Activated CD8-positive, alpha-beta memory T cell treated with anti-CD3 and anti-CD28 coated beads, Interleukin-2, amount 50 U/mL, for 48 hours (primary cell): ENCODE measurements around the gene HDGFL3.
"Not testable (repeated sequence)": the region's sequence is repeated elsewhere in the genome, so short reads cannot be mapped to it uniquely, and the experiment has no call there.

Source experiments
- DNase-seq: peaks from one replicate; pipeline ENCODE4 v3.0.0-alpha.2; 2020

The HDGFL3 gene

DNA sequence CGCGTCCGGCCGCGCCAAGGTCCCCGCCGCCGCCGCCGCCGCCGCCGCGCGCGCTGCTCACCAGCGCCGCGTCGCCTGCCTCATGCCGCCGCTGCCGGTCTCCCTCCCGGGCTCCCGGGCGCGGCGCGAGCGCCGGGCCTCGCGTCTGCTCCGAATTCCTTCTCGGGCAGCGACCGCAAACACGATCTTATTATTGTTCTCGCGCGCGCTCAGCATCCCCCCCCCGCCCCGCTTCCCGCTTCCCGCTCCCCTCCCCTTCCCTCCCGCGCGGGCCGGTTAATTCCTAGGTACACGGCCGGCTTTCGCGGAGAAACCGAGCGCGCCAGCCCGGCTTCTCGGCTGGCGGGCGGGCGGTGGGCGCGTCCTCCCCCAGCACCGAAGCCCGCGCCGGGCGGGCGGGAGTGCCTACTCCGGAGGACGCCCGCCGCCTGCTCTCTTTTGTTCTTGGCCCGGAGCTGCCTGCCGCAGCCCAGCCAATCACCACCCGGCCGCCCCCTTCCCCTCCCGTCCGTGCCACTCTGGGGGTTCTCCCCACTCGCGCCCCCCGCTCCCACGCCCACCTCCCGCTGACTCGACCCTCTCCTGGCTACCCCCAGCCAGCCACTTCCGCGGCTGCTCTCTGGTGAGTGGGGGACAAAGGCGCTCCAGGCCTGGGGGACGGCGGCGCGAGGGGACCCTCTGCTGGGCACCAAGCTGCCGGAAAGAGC lies at the start of gene HDGFL3:
Gene HDGFL3, minus strand, starts transcription at position 164 of the 707 bp plus-strand sequence. CDS start 409 bp downstream, outside the sequence.
- DNase-seq = peak; percentile 67

- no peak for DNase-seq
Observed at GRCh38 chr15:83250781-83251180, 43.2 kb upstream of the HDGFL3 start.

DNA sequence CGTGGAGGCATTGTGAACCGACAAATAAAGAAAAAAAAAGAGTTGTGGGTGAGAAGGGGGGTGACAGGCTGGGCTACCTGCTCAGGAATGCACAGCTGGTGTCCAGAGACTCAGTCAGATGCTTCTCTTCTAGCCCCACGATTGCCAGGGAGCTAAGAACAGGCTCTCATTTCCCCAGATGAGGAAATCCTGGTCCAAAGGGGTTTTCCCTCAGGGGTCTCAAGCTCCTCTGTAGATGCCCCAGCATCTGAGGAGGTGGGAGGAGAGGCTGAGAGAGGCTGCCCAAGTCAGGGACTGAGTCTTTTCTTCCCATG lies 41.4 kb upstream of the HDGFL3 start:
- DNase-seq = no peak

DNA sequence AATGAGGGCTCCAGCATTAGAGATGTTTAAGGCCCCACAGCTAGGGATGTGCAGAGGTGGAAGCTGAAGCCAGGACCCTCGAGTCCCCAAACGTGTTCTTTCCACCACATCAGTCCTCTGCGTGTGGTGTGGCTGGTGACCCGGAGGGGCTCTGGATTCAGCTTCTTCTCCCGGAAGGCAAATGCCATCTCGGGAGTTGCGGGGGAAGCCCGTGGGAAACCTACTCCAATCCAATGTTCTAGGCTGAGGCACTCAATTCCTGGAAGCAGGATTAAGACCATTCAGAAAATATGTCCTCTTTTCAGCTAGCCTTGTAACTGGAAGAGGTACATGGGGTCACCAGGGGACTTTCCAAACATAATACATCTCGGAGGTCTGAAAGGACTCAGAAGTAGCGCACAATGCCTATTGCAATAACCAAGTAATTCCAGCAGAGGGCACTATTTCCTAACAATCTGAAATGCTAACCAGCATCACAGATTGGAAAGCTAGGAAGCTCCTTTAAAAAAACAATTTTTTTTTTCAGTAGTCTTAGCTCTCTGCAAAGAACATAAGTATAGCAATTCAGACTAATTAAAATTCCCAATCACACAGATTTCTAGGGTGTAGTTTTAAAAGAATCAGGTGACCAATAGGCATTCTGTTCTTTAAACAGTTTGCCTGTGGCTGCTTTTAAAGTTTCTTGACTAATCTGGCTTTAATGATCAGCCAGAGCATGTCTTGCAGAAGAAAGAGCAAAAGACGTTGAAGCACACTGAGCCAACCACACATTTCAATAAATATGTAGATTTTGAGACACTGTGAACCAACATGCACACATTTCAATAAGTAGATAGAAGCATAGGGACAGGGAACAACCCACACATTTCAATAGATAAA lies 40.8 kb upstream of the HDGFL3 start:
- DNase-seq = no peak

GRCh38 chr15:83243634-83244033 lies 36.0 kb upstream of the HDGFL3 start:
- DNase-seq = no peak

DNA sequence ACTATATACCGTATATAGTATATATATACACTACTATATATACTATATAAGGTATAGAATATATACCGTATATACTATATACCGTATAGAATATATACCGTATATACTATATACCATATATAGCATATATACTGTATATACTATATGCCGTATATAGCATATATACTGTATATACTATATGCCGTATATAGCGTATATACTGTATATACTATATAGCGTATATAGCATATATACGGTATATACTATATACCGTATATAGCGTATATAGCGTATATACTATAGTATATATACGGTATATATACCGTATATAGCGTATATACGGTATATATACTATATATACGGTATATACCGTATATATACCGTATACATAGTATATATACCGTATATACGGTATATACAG lies 22.6 kb upstream of the HDGFL3 start:
- no peak for DNase-seq

DNA sequence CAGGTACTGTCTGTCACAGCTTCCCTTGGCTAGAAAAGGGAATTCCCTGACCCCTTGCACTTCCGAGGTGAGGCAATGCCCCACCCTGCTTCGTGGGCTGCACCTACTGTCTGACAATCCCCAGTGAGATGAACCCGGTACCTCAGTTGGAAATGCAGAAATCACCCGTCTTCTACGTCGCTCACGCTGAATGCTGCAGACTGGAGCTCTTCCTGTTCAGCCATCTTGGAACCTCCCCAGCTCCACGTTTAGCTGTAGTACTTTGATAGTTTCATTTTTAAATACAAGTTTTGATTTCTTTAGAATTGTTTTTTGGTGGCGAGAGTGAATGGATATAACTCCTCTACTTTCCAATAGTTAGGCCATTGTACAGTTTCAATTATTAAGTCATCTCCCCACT lies 17.8 kb upstream of the HDGFL3 start:
- no peak for DNase-seq

- not testable (repeated sequence) for DNase-seq
Observed at GRCh38 chr15:83221781-83222180, 14.2 kb upstream of the HDGFL3 start.

- no peak for DNase-seq
Observed at GRCh38 chr15:83219026-83219425, 11.4 kb upstream of the HDGFL3 start.

DNA sequence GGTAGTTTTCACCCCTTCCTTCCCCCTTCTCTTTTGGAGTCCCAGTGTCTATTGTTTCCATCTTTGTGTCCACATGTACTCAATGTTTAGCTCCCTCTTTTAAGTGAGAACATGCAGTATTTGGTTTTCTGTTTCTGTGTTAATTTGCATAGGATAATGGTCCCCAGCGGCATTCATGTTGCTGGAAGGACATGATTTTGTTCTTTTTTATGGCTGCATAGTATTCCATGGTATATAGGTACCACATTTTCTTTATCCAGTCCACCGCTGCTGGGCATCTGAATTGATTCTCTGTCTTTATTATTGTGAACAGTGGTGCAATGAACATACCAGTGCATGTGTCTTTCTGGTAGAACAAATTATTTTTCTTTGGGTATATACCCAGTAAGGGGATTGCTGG lies 7.7 kb upstream of the HDGFL3 start:
- no peak for DNase-seq

DNA sequence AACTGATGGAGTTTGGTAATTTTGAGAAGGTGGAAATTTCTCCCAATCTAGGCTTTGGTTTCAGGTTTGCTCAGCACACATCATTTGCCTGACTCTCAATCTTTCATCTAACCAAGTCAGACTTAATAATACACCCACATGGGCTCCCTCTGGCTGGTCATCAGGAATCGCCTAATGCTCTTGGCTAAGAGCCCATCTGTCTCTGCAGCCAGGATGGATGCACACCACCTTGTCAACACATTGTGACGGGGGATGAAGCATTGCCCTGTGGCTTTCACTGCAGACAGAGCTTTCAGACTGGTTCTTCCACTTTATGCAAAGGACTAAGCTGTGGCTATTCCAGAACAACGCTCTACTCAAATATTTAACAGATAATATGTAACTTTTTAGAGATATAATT lies 3.0 kb upstream of the HDGFL3 start:
- DNase-seq = no peak

DNA sequence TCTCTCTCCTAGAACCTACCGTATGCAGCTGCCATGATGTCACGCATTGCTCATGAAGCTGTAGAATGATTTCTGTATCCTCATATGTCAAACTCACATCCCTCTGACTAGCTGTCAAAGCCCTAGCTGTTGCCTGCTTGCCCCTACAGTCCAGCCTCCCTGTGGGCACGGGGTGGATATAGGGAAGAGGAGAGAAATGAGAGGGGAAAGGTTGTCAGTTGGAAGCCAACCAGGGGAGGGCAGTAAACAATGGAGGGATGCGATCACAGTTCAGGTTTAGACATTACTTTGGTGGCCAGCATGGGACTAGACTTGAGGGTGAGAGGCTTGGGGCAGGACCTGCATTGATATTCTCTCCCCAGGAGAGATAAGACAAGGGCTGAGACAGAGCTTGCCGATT lies 1.7 kb upstream of the HDGFL3 start:
- DNase-seq = no peak

DNA sequence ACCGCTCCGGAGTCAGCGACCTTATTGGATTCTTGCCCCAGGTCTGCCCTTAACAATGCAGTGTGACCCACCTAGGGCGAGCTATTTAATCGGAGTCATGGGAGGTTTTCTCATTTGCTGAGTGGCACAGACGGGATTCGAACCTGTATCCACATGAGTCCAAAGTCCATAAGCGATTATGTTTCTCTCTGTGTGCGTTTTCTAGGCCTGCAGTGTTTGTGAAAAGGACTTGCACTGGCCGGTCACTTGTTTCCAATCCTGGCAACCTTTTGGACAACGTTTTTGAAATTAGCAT lies 691 bp upstream of the HDGFL3 start:
- no peak for DNase-seq

- peak; percentile 62 for DNase-seq
Observed at GRCh38 chr15:83207009-83207659, 489 bp downstream of the HDGFL3 start.

- DNase-seq = no peak
Observed at GRCh38 chr15:83206526-83207008, 1.1 kb downstream of the HDGFL3 start.

- DNase-seq = no peak
Observed at GRCh38 chr15:83205725-83206324, 1.8 kb downstream of the HDGFL3 start.

DNA sequence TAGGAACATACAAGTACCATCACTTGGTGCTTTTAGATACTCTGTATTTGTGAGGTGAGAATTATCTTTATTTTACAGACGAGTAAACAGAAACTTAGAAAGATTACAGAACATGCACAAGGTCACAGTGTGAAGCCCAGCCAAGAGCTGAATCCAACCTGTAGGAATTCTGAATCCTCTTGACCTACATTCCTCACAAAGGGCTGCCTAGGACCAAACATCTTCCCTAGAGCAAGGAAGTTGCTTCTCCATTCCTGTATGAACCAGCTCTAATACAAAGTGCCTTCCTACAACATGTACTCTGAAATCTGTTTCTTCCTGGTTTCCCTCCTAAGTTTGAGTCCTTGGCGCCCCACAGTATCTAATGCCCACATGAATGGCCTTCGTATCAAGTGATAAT lies 2.9 kb downstream of the HDGFL3 start:
- no peak for DNase-seq

DNA sequence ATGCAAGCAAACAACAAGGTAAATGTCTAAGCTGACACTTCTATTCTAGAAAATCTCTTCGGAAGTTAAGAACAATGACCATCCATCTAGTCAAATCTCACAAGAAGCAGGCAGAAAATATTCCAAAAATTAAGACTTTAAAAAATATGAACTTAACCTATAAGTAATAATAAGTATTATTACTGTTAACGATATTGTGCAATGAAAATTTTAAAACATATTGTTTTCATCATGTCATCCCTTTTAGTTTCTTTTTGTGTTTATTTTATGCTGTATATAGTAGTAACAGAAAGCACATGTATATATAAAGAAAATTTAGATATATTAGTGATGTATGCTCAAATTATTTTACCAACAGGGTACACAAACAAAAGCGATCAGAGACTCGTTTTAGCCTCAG lies 4.1 kb downstream of the HDGFL3 start:
- DNase-seq = no peak

DNA sequence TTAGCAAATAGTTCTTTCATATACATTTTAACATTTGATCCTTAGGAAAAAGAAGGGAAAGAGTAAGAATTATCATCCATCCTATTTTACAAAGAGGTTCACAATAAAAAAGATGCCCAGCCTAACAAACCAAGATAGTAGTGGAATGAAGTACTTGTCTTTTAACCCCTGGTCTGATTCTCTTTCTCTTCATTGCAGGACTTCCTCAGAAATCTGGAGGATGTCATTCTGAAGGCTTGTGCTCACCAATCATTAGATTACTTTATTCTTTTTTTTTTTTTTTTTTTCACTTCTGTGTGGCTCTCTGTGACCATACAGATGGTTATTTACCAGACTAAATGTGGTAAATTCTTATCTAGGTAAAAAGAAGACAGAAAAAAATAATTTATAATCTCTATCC lies 7.0 kb downstream of the HDGFL3 start:
- DNase-seq = no peak

DNA sequence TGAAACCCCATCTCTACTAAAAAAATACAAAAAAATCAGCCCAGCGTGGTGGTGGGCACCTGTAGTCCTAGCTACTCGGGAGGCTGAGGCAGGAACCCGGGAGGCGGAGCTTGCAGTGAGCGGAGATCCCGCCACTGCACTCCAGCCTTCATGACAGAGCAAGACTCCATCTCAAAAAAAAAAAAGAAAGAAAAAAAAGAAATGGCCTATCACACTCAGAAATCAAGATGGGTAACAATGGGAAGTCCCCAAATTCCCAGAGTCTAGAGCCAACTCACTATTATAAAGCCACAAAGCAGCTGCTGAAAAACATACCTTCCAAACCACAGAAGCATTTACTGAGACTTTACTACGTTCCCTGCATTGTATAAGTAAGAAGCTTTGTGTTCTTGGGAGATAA lies 7.5 kb downstream of the HDGFL3 start:
- no peak for DNase-seq

GRCh38 chr15:83199288-83199687 lies 8.3 kb downstream of the HDGFL3 start:
- DNase-seq = no peak

GRCh38 chr15:83198476-83198875 lies 9.1 kb downstream of the HDGFL3 start:
- DNase-seq = no peak

- DNase-seq = no peak
Observed at GRCh38 chr15:83194528-83194927, 13.1 kb downstream of the HDGFL3 start.

- no peak for DNase-seq
Observed at GRCh38 chr15:83193721-83194120, 13.9 kb downstream of the HDGFL3 start.
